Left lung (tissue), 10 donors: ENCODE measurements around the gene SRRM3. TPM values are rescaled to one million over a fixed set of nuclear protein-coding genes. Genes with fewer than 3 reads are reported as not detected.
"Not testable (repeated sequence)": the region's sequence is repeated elsewhere in the genome, so short reads cannot be mapped to it uniquely, and the experiment has no call there.

Experiments used
- ATAC-seq: fragments of 200-7000 bp; cut with Tn5 transposase; one replicate; pipeline ENCODE4 v1.9.1; 2020; ENCODE audit warnings: moderate library complexity
- DNase-seq, 4 donors: peaks; one replicate each; pipeline ENCODE4 v3.0.0-alpha.2; 2013 to 2020
- H3K27ac ChIP-seq, 2 donors: fragments of 200-600 bp; sonication (generic) in 1 of 2; one replicate each; pipeline versions ENCODE4 v1.5.0 to v1.8.0; 2020 to 2021
- H3K27me3 ChIP-seq, 2 donors: fragments of 200-600 bp; sonication (generic) in 1 of 2; one replicate each; pipeline versions ENCODE4 v1.5.0 to v1.8.0; 2020 to 2021
- H3K36me3 ChIP-seq, 2 donors: fragments of 200-600 bp; sonication (generic) in 1 of 2; one replicate each; pipeline versions ENCODE4 v1.5.0 to v1.8.0; 2020 to 2021
- H3K4me1 ChIP-seq, 2 donors: fragments of 200-600 bp; one replicate each; pipeline ENCODE4 v1.8.0; 2021
- H3K4me3 ChIP-seq, 2 donors: fragments of 200-600 bp; sonication (generic) in 1 of 2; one replicate each; pipeline versions ENCODE4 v1.5.0 to v1.8.0; 2020 to 2021; ENCODE audit warnings: mild to moderate bottlenecking in 1 of 2
- H3K9me3 ChIP-seq, 2 donors: fragments of 200-600 bp; sonication (generic) in 1 of 2; one replicate each; pipeline versions ENCODE4 v1.5.0 to v1.8.0; 2020 to 2021
- CTCF ChIP-seq, 2 donors: fragments of 200-600 bp; sonication (generic) in 1 of 2; IDR thresholded peaks; one replicate each; pipeline versions ENCODE4 v1.5.0 to v1.8.0; 2021; ENCODE audit warnings: antibody characterized with exemption in 2 of 2
- intact Hi-C, 2 donors: fragments of 100-400 bp; cut with DNase I; formaldehyde crosslinking; loops; one replicate each; pipeline versions ENCODE4 v1.11.2 to v1.14.2; 2022
- polyA plus RNA-seq, 6 donors: library from polyadenylated mRNA; unstranded; fragments of 120-200 nt; gene quantifications; one replicate each; pipeline ENCODE4 v1.2.1, GENCODE V29; 2013; ENCODE audit not compliant: insufficient read length in 6 of 6
- total RNA-seq, 2 donors: library from RNA; stranded (reverse); fragmentation: NEBNext Ultra II Directional; extraction: Animal tissue kit (Norgen Biotek cat#: 25700); gene quantifications; one replicate each; pipeline ENCODE4 v1.2.1, GENCODE V29; 2021
- donor health status: DM: no; HTN: yes; CAD: no.
- donor health status: DM: no; HTN: no; CAD: no.

The SRRM3 gene
- total and polyA plus RNA-seq, 8 donors = 0.27 to 2.0 (median 0.67) TPM

DNA sequence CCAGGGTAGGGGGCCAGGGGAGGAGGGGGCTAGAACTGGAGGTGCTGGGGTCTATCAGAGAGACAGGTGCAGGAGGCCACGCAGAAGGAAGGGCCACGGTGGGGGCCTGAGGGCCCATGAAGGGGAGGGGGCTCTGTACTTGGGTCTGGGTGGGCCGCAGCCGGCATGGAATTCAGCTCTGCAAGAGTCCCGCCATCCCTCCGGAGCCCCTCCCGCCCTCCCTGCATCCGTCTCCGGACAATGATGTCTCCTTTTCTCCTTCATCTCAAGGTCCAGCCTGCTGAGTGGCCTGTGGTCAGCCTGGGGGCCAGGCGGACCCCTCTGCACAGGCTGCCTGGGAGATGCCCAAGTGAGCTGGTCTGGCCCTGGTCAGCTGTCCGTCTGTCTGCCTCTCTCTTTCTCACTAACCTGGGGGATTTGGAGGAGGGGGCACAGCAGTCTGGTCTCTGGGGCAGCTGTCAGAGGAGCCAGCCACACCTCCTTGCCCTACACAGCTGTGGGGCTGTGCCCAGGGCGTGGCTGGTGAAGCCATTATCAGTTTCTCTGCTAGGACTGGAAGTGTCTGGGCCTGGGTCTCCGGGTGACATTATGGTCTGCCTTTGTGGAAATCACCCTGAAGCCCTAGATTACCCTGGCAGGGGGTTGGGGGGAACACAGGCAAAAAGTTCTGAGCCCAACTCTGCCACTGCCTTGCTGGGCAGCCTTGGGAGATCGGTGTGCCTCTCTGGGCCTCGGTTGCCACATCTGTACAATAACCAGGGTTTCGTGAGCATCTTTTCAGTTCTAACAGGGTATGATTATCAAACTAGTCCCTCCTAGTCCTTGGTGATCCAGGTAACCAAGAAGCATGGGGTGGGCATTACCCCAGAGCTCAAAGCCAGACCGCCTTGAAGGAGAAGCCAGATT lies 81.8 kb downstream of the SRRM3 start:
- Histone ChIP-seq H3K27me3 (peaks cover 0 to 71% of the 10 kb centered on the region in 2 donors), H3K27ac (no peak overlapping the region), H3K9me3 (no peaks in the 10 kb centered on the region), H3K4me3 (no peak overlapping the region), H3K4me1 (peaks cover 0 to 20% of the 10 kb centered on the region in 2 donors), H3K36me3 (no peaks in the 10 kb centered on the region)
- intact Hi-C loops = loop anchor here in 1 of 2 donors (10.0 kb wide), 1 partner anchor 99 kb away; no protein-coding TSS in a partner anchor
- ATAC-seq (no peak), DNase-seq (no peak)
- no peak for TF ChIP-seq CTCF (IDR thresholded peaks at IDR 0.05)

DNA sequence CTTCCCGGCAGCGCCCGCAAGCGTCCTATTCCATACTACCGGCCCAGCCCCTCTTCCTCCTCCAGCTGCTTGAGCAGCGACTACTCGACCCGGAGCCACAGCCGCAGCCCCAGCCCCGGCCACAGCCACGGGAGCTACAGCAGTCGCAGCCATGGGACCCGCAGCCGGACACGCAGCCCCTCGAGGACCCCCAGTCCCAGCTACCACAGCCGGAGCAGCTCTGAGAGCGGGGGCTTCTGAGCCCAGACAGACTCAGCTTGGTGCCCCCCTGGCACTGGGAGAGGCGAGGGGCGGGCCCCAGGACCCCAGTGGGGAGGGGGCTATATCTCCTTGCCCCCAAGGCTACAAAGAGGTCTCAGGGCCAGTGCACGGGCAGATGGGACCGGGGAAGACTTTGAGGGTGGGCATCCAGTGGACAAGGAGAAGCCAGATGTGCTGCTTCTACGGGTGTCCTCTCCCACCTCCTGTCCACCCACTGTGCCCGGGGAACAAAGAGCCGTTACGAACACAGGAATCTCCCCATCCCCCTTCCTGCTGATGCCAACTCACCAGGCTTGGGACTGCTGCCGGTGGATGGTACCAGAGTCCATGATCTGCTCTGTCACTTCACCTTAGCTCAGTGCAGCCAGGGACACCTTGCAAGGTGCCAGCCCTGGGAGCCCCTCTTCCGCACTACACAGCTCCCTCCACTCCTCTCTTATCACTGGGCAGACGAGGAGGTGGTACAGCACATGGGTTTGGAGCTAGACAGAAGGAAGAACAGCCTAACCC lies 84.1 kb downstream of the SRRM3 start:
- Histone ChIP-seq H3K36me3 (no peaks in the 10 kb centered on the region), H3K9me3 (no peaks in the 10 kb centered on the region), H3K27me3 (peaks cover 0 to 48% of the 10 kb centered on the region in 2 donors), H3K27ac (no peak overlapping the region), H3K4me1 (peaks cover 0 to 16% of the 10 kb centered on the region in 2 donors), H3K4me3 (no peak overlapping the region)
- no peak for ATAC-seq
- no peak for TF ChIP-seq CTCF (IDR thresholded peaks at IDR 0.05)
- no peak for DNase-seq
- intact Hi-C loops = loop anchor here in 1 of 2 donors (10.0 kb wide), 1 partner anchor 101 kb away; no protein-coding TSS in a partner anchor

- no peak for TF ChIP-seq CTCF (IDR thresholded peaks at IDR 0.05)
- no peaks in the 10 kb centered on the region for H3K36me3 ChIP-seq
- peaks cover 0 to 38% of the 10 kb centered on the region in 2 donors for H3K27me3 ChIP-seq
- H3K4me3 ChIP-seq = no peak overlapping the region
- H3K4me1 ChIP-seq = peaks cover 9 to 22% of the 10 kb centered on the region in 2 donors
- DNase-seq (no peak), ATAC-seq (no peak)
- no peak overlapping the region for H3K27ac ChIP-seq
- intact Hi-C loops = loop anchor here in 1 of 2 donors (10.0 kb wide), 1 partner anchor 102 kb away; no protein-coding TSS in a partner anchor
- no peaks in the 10 kb centered on the region for H3K9me3 ChIP-seq
These were observed 85.2 kb downstream of the SRRM3 start for GRCh38 chr7:76286842-76287403.

DNA sequence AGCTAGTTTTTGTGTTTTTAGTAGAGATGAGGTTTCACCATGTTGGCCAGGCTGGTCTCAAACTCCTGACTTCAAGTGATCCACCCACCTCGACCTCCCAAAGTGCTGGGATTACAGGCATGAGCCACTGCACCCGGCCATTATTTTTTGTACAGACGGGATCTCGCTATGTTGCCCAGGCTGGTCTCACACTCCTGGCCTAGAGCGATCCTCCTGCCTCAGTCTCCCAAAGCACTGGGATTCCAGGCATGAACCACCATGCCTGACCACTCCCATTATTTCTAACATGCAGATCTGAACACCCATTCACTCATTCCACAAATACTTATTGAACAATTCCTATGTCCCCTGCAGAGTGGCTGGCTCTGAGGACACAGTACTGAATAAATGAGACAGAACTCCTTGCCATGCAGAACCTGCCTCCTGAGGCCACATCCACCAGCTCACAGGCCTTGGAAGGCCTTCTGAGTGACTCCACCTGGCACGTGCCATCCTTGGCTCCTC lies 89.2 kb downstream of the SRRM3 start:
- not testable (repeated sequence) for DNase-seq, H3K27me3 ChIP-seq, H3K9me3 ChIP-seq, ATAC-seq, H3K4me3 ChIP-seq, H3K36me3 ChIP-seq
- Histone ChIP-seq H3K4me1 (peaks cover 39 to 51% of the 10 kb centered on the region in 2 donors), H3K27ac (peak overlapping the region; percentile 83 to 99)
- intact Hi-C loops = loop anchor here in 1 of 2 donors (2.0 kb wide), 1 partner anchor 24 kb away; no protein-coding TSS in a partner anchor
